Gastroesophageal sphincter (tissue), 3 donors: Measurements from ENCODE around the gene DBR1.
"Not testable (repeated sequence)": the region's sequence is repeated elsewhere in the genome, so short reads cannot be mapped to it uniquely, and the experiment has no call there.

Experiments used
- CTCF ChIP-seq, 4 experiments: fragments of 200-600 bp in 2 of 4; fragments of 450-650 bp in 2 of 4; sonication (generic) in 1 of 4; IDR thresholded peaks; one replicate each; pipeline ENCODE4 v1.5.1; 2017 to 2019; ENCODE audit warnings: antibody characterized with exemption in 4 of 4, mild to moderate bottlenecking in 2 of 4, moderate library complexity in 2 of 4
- EP300 ChIP-seq: sonication (generic); formaldehyde crosslinking; IDR thresholded peaks from one replicate; pipeline ENCODE4 v1.6.1; 2017; ENCODE audit warnings: antibody characterized with exemption, mild to moderate bottlenecking

GRCh38 chr3:138142181-138142580, 32.5 kb downstream of the DBR1 start:
- not testable (repeated sequence) for TF ChIP-seq CTCF (IDR thresholded peaks at IDR 0.05); EP300
